ENCODE measurements around the gene KSR1.
"Not testable (repeated sequence)": the region's sequence is repeated elsewhere in the genome, so short reads cannot be mapped to it uniquely, and the experiment has no call there.

Gene KSR1

DNA sequence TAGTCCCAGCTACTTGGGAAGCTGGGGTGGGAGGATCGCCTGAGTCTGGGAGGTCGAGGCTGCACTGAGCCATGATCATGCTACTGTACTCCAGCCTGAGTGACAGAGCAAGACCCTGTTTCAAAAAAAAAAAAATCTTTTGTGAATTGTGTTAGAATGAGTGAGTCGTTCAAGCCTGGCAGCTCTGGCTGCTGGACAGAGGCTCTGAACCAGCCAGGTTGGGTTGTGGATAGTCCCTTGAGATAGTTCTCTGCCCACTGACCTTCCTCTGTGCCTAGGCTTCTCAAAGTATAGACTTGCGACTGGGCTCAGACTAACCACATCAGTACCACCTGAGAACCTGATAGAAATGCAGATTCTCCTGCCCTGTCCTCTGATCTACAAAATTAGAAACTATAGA, 2.2 kb upstream of the KSR1 start:
- DNase-seq (ENCODE audit: low spot score), result no peak

DNA sequence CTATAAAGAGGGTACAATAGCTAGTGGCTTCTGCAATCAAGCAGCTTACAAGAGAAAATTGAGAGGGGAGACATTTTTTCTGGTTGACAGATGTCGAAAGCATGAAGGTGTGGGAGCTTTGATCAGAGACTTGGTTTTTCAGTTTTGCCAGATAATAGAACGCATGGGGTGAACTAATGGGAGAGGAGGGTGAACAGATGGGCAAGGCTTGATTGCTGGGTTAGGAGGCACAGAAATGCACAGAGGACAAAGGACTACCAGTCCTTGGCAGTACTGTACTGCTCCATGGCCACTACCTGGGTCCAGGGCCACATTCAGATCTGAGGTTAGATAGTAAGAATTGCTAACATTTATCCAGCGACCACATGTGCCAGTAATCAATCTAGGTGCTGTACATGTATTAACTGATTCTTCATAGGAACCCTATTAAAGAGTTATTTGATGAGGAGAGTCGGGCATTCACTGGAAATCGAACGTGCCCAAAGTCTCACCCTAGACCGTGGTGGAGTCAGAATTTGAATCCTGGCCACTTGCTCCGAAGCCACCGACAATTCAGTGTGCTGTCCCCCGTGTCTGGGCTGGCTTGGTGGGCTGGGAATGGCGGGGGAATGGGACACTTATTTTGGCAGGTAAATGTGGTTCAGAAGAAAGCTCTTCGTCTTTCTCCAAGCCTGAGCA, 873 bp upstream of the KSR1 start:
- DNase-seq (ENCODE audit: low spot score), result no peak

DNA sequence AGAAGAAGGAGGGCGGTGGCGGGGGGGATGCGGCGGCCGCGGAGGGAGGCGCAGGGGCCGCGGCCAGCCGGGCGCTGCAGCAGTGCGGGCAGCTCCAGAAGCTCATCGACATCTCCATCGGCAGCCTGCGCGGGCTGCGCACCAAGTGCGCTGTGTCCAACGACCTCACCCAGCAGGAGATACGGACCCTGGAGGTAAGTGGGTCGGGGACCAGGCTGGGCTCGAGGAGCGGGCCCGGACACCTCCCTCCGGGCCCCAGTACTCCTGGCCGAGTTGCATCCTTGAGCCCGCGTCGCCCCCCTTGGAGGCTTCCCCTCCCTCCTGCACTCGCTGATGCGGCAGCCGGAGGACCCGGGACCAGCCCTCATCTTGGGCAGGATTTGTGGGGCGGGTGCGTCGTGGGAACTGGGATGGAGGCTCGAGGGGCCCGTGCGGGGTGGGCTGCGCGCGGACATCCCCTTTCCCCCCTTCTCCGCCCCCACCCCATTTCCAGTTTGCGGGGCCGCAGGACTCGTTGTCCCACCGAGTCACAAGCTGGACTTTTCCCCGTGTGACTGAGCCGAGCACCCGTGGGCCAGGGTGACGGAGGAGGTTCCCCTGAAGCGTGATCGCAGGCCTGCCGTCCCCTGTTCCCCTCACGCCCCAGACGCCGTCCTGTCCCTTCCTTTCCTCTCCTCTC, 572 bp downstream of the KSR1 start:
- DNase-seq (ENCODE audit: low spot score), result peak; percentile 8

DNA sequence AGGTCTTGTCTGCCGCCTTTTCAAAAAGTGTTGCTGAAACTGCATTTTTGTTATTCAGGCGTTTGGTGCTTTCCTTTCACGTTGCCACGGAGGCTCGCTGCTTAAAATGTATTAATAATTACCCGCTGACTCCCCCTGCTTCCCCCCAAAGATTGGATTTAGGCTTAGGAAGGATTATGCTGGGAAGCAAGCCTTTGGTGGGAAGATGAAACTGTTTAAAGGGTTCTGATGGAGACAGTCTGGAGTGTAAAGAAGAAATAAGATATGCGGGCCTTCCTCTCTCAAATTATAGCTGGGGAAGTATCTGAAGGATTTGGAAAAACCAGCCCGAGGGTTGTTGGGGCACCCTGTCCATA, 1.1 kb downstream of the KSR1 start:
- DNase-seq (ENCODE audit: low spot score), result no peak

DNA sequence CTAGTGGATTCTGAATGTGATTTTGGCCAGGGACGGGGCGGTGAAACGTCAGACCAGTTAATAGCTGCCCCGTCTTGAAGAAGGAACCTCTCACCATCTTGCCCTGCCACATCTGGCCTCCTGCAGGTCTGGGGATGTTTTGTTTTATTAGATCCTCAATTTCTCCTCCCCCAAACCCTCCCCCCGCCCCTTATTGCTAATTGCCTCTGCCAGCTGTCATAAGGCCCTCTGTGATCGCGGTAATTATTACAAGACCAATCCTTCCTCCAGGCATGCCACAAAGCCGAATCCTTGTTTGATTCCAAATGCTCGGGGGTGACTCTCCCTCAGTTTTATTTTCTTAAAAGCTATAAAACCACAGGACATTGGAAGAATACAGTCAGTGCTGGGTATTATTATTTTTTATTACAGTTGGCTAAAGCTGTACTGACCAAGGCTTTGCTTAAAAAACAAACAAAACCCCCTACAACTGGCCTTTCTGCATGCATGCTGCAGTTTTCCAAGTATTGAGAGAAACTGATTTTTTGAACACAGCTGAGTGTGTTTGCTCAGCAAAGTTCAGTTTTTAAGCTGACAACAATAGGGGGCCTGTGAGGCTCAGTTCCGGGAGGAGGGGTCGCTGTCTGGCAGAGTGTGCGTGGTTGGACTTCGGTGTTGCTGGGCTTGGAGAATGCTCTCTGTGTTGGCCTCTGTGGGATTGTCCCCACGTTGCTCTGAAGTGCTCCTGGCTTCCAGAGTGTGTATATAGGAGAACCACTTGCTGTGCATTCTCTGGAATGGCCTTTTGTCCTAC, 1.7 kb downstream of the KSR1 start:
- peak; percentile 46 for DNase-seq (ENCODE audit: low spot score)

DNA sequence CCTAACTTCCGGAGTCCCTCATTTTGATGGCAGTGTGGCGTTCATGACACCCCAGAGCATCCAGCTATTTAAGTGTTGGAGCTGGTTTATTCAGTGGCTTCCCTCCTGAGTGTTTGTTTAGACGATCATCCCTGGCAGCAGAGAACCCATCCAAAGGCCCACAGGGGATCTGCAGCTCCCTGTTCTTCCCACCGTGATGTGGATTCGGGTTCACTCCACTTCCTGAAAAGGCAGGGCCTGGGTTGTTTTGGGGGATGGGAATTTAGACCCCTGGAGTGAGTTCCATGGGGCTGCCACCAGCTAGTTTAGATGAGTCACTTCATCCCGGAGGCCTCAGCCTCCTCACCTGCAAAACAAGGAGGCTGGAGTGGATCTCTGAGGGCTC, 2.3 kb downstream of the KSR1 start:
- no peak for DNase-seq (ENCODE audit: low spot score)

DNA sequence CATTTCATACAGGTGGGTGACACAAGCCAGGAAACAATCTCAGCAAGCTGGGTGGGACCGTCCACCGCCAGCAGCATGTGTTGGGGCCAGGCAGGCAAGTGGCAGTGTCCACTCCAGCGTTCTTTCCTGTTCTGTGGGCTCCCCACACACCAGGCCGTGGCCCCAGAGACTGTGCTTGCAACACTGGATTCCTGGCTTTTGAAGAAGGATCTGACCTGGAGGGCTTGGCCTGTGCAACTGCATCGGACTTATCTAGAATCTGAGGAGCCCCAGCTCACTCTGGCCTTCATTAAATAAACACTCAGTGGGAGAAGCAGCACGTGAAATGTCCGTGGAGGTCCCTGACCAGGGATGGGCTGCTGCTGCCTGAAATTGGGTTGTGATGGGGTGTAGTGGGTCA, 3.2 kb downstream of the KSR1 start:
- DNase-seq (ENCODE audit: low spot score), result no peak

DNA sequence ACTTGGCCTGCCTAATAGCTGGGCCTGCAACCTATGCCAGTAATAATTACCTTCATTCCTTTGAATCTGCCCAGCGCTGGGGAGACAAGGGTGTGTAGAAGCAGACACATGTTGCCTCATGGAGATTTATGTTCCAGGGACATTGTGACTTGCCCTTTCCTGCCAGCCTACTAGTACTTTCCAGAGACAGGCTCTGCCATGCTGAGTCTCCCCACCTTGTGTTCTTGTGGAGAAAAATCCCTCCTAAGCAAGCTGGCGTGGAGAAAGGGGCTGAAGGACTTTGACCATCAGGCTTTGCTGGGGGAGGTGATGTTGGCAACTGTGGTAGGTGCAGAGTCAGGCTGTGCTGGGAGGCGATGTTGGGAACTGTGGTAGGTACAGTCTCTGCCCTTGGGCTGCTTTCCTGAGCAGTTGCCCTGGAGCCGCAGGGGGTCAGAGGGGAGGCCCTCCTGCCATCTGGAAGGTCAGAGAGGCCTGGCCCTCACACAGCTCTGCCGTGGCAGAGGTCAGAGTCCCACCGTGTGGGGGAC, 4.0 kb downstream of the KSR1 start:
- DNase-seq (ENCODE audit: low spot score), result no peak

DNA sequence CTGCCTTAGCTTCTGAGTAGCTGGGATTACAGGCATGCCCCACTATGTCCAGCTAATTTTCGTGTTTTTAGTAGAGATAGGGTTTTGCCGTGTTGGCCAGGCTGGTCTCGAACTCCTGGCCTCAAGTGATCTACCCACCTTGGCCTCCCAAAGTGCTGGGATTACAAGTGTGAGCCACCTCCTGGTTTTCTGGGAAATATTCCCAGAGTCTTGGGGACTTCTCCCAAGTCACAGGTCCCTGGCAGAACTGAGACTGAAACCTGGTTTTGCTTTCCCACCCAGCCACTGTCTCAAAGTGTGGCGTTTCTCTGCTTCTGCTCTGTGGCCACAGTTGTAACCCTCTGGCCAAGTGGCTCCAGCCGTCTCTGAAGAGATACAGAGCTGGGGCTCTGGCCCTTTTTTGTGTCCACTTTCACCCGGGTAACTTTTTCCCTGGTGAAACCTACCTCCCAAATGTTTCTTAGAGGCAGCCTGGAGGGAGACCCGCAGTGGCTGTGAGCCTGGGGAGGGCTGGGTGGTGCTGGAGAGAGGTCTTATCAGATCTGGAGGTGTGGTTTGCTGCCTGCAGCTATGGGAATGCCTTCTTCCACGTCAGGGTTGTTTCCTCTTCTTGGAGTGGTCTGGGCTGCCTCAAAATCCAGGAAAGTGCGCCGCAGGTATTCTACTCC, 5.1 kb downstream of the KSR1 start:
- no peak for DNase-seq (ENCODE audit: low spot score)

DNA sequence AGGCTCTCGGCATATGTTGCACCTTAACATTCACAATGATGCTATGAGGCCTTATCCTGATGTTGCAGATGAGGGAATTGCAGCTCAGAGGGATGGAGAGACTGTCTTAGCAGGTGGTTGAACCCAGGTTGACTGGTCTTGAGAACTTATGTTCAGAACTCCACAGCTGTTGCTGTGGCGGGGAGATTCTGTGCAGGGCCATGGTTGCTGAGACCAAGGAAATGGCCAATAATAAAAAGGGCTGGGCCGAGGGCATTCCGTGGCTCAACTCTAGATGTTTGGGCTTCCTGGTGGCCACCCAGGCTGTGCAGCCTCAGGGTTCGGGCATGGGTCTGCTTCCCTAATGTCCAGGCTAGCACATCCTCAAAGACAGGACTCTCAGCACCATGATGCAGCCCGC, 5.9 kb downstream of the KSR1 start:
- no peak for DNase-seq (ENCODE audit: low spot score)

DNA sequence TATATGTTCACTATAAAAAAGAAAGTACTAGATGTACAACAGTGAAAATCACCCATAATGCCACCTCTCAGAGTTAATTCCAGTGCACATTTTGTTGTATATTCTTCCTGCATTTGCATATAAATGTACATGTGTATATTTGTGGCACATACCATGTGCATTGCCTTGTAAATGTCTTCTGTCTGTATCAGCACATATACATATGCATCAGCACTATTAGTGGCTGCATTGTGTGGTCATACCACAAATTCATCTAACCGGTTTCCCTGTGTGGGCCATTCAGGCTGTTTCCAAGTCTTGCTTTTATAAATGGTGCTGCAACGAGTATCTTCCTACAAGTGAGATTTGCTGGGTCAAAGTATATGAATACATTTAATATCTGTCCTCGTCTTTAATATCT, 6.5 kb downstream of the KSR1 start:
- DNase-seq (ENCODE audit: low spot score), result no peak

DNA sequence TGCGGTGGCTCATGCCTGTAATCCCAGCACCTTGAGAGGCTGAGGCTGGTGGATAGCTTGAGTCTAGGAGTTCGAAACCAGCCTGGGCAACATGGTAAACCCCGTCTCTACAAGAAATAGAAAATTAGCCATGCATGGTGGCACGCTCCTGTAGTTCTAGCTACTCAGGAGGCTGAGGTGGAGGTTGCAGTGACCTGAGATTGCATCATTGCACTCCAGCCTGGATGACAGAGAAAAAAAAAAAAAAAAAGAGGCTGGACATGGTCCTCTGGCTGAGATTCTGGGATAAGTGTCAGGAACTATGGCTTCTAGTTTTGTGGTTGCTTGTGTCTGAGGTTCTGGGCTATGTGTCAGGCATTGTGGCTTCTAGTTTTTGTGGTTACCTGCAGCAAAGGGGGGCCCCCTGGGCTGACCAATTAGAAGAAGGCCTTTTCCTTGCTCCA, 7.0 kb downstream of the KSR1 start:
- peak; percentile 42 for DNase-seq (ENCODE audit: low spot score)

DNA sequence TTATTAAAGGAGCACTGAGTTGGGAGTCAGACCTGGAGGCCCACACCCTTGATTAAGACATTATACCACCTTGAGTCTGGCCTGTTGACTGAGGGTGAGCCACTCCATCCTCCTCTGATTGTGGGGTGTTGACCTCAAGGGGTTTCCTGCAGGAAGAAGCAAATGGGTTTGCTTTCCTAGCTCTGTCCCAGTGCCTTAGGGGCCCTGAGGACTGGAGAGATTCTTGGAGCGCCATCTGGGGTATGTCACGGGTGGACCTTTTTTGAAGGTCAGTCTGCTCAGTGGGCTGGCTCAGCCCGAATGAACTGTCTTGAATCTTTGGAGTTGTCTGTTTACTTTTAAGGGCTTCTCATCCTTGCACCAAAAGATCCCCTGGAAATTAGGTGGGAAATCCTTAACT, 7.8 kb downstream of the KSR1 start:
- not testable (repeated sequence) for DNase-seq (ENCODE audit: low spot score)

DNA sequence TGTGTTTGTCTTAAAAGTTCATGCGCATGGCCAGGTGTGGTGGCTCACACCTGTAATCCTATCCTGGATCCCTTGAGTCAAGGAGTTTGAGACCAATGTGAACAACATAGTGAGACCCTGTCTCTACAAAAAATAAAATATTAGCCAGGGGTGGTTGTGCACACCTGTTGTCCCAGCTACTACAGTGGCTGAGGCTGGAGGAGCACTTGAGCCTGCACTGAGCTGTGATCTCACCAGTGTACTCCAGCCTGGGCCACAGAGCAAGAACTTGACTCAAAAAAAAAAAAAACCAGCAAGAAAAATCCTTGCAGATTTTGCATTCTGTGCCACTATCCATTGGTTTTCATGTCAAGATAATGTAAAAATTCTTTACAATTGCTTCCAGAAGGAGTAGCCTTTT, 8.2 kb downstream of the KSR1 start:
- DNase-seq (ENCODE audit: low spot score), result no peak

DNA sequence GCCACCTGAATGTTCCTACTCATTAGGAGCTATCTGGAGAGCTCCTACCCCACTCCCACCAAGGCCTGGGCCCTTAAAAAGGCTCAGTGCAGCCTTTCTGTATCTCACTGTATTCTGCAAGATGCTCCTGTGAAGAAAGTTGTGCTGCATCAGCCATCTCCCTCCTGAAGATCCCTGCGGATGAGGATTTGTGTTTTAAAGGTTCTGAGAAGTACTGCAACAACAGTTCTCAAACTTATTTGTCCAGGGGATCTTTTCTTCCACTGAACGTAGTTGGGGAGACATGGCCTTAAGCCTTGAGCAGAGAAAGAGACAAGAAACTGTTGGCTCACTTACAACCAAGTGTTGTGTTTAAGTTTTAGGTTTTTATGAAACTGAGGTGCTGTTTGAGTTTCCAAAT, 9.6 kb downstream of the KSR1 start:
- not testable (repeated sequence) for DNase-seq (ENCODE audit: low spot score)

DNA sequence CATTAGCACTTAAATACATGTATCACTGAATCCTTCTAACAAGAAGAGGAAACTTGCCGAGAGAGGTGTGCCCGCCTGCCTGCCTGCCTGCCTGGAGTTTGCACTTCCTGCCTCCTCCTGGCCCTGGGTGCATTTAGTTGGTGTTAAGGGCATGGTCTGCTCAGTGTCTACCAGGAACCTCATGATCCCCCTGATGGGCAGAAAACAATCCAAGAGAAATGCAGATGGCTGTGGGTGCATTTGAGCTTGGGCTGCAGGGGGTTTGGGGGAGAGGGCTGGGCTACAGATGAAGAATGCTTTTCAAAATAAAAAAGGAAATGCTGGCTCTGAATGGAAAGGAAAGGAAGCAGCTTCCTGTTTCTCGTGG, 10.1 kb downstream of the KSR1 start:
- DNase-seq (ENCODE audit: low spot score), result no peak

DNA sequence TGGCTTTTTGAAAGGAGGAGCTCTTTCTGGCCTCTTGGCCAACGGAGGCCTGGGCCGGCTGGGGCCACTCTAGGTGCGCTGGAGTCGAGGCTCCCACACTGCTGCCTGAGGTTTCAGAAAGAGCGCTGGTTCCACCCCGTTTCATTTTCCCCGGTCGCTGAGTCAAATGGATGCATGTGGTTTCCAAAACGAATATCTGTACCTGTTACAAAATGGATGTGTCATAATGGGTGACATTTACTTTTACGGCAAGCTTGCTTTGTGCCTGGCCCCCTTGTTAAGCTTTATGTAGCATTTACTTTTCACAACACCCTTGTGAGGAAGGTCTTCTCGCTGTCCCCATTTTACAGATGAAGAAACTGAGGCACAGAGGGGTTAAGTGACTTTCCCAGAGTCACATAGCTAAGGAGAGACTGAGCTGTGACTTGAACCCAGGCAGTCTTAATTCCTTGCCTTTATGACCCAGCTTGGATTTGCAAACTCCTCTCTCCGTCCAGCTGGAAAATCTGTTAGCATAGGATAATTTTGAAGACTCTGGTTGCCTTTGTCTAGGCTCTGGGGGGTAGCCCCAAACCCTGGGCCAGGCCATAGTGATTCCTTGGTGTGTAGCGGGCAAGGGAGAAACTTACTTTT, 10.6 kb downstream of the KSR1 start:
- no peak for DNase-seq (ENCODE audit: low spot score)

DNA sequence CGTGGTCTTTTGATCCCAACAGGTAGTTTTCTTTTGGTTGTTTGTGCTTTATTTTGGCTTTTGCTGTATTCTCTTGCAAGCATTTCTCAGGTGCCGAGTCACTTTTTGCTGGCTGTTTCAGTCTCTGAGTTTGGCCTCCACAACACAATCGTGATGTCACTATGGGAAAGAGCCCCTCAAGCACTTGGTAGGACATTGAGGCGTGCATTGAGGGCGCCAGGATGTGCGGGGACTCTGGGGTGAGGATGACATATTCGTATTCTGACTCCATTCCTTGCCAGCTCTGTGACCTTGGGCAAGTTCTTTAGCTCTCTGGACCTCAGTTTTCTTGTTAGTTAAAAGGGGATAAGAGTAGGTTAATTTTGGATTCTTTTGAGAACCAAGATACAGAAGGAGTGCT, 13.0 kb downstream of the KSR1 start:
- DNase-seq (ENCODE audit: low spot score), result no peak

DNA sequence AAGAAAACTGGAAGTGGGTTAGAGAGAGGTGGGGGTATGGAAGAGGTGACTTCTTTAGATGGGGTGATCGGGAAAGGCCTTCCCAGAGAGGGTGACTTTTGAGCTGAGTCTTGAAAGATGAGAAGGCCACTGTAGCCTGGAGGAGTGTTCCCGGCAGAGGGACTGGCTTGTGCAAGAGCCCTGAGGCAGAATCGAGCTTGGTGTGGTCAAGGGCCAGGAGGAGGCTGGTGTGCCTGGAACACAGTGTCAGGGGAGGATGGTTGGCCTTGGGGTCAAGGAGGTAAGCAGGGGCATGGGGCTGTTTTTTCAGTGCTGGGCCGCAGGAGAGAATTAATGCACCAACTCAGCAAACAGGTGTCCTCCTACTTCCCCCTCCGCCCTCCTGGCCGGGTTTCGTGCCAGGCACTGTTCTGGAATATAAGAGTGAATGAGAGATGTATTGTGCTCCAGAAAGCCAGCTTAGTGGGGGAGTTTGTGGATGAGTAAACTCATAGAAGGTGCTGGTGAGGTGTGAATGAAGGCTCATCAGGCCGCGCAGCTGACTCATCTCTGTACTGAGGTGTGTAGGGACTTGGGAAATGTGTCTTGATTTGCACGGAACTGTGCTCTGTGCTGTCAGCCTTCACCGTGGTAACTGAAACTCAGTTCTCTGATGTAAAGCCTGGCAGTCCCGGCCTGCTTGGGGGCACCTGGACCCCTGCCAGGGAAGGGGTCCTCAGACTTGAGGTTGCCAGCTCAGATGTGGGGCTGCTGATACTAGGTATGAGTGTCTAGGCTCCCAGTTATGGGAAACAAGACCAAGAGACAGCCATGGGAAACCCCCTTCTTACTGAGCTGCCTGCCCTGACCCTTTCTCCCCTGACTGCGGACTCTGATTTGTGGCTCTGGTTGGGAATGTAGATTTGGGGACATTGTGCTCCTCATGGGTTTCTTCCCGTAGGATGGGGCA, 15.3 kb downstream of the KSR1 start:
- no peak for DNase-seq (ENCODE audit: low spot score)

DNA sequence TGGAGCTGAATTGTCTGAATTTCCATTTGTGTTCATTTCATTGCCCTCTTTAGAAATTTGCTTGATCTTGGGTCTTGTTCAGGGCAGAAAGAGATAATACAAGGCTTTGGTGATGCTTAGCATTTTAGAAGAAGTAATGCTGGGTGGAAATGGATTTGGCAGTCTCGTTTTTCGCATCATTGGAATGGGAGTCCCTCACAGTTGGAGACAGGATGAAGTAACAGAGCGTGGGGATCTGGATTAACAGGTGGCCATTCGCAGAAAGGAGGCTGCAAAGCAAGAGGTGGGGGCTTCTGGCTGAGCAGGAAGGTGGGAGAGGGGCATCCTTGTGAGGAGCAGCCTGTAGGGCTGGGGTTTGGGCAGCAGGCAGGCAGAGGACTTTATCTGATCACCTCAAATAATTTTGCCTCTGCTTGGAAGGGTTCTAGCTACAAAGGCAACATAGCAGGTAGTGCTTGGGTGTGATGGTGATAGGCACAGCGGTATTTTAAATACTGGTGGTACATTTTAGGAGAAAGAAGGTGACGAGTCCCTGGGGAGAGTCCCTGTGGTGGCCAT, 17.0 kb downstream of the KSR1 start:
- DNase-seq (ENCODE audit: low spot score), result no peak

All from AG08395 (cell line).